ENCODE data around the gene NR1D1. TPM values are rescaled to one million over a fixed set of nuclear protein-coding genes. Genes with fewer than 3 reads are reported as not detected.

NR1D1 gene
- total RNA-seq, 1 donor from 2014 or later, result 14.6 TPM

DNA sequence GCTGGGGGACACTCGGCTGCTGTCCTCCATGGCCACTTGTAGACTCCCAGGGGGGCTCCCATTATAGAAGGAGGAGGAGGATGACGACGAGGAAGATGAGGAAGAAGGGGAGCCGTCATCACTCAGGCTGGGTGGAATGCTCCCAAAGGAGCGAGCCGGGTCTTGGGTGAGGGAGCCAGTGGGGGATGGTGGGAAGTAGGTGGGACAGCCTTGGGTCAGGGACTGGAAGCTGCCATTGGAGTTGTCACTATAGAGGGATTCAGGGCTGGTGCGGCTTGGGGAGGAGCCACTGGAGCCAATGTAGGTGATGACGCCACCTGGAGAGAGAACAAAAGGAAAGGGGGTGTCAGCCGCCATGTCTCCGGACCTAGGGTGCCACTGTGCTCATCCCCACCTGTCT is 3.3 kb downstream of the NR1D1 start:
- ATAC-seq, result no peak

GRCh38 chr17:40095944-40096791 is 4.2 kb downstream of the NR1D1 start:
- ATAC-seq, result no peak

GRCh38 chr17:40095351-40095943 is 4.9 kb downstream of the NR1D1 start:
- ATAC-seq, result no peak

DNA sequence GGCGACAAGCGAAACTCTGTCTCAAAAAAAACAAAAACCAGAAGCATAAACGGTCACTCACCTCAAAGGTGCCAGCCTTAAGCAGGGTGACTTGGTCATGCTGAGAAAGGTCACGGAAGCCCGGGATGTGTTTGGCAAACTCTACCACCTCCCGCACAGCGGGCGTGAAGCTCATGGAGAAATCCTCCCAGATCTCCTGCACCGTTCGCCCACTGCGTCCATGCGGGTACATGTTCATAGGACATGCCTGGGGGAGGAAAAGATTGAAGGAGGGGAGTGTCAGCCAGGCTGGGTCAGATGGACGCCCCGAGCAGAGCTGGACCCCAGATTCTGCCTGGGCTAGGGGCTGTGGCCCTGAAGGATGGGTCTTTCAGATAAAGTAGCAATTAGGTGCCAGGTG is 5.5 kb downstream of the NR1D1 start:
- no peak for ATAC-seq

DNA sequence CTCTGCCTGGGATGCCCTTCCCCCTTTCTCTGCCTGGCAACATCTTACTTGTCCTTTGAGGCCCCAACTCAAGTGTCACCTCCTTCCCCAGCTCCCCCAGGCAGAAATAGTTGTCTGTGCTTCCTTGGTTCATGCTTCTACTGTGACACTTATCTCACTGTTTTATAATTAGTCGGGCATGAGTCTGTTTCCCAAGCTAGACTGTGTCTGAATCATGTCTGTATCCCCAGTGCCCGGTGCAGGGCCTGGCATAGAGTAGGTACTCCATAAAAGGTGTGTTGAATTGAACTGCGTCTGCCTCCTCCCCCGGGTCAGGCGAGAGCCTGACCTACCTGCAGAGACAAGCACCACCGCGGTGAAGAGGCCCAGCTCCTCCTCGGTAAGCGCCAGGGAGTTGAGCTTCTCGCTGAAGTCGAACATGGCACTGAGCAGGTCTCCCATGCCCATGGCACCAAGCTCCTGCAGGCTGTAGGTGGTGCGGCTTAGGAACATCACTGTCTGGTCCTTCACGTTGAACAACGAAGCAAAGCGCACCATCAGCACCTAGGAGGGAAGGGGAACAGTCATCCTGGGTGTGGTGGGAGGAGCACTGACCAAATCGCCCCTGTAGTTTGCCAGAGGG is 6.7 kb downstream of the NR1D1 start:
- peak; percentile 19 for ATAC-seq

DNA sequence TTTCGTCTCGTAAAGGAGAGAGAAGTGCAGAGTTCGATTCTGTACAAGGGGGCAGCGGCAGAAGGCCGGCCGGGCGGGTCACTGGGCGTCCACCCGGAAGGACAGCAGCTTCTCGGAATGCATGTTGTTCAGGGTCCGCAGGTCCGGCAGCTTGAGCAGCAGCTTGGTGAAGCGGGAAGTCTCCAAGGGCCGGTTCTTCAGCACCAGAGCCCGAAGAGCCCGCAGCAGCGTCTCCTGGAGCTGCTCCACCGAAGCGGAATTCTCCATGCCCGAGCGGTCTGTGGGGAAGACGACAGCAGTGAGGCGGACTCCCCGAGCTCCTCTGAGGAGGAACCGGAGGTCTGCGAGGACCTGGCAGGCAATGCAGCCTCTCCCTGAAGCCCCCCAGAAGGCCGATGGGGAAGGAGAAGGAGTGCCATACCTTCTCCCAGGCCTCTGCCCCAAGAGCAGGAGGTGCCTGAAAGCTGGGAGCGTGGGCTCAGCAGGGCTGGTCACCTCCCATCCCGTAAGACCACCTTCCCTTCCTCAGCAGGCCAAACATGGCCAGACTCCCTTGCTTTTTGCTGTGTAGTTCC is 7.3 kb downstream of the NR1D1 start:
- ATAC-seq, result no peak

GRCh38 chr17:40092581-40092980 is 7.8 kb downstream of the NR1D1 start:
- ATAC-seq, result no peak

DNA sequence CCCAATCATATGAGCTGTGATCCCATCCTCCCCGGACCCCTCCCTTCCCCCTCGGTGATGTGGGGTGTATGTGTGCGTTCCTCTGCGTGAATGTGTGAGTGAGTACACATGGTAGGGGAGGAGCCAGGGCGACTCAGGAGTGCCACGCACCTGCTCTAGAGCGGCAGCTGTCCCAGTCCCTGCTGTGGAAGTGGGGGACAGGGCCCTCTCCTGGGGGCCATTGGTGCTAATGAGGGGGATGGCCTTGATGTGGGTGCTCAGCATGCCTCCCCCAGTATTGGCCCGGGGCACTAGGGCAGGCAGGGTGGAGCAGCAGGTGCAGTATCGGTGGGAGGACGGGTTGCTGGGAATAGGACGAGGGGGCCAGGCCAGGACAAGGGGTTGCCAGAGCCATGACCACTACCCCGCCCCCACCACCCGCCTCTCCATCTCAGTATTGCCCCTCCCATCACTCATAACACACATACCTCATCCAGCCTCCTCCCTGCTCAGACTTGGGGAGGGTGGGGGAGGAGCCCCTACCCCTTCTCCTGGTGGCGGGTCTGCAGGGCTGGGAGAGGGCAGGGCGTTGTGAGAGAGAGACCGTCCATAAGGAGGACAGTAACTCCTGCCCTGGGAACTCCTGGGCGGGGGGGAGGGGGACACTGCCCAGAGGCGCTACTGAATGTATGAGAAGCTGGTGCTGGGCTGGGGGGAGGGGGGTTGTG is 8.5 kb downstream of the NR1D1 start:
- ATAC-seq, result peak; percentile 5

DNA sequence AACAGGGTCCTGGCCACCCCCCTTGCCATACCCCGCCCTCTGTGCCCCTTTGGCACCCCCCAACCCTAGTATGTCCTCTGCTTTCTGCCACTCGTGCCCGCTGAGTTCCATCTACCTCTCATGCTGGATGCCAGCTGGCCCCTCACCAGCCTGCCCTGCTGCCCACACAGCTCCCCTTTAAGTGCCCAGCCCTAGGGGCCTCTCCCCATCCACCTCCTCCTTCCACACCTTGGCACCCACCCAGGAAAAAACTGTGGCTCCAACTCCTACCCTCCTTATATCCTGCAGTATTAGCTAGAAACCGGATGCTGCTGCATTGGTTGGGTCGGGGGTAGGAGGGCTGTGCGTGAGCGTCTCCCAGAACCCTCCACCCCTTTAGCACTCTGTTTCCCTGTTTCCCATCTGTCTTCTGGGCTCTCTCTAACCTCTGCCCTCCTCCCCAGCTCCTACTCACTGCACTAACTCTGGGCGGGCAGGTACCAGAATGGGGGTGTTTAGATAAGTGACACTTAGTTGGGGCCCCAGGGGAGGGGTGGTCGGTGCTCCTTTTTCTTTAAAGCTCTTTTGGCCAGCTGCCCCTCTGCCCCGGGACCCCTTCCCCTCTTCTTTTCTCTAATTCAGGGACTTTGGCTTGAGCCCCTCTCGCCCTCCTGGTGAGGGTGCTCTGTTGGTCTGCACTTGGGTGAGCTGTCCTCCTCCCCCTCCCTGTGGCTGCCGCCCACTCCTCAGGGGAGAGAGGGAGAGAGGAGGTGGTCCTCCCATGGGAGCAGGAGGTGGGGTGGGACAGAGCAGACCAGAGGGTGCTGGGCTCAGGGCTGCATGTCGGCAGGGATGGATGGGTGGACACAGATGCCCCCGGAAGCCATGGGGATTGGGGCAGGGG is 9.9 kb downstream of the NR1D1 start:
- no peak for ATAC-seq

GRCh38 chr17:40089077-40089895 is 11.1 kb downstream of the NR1D1 start:
- ATAC-seq, result no peak

DNA sequence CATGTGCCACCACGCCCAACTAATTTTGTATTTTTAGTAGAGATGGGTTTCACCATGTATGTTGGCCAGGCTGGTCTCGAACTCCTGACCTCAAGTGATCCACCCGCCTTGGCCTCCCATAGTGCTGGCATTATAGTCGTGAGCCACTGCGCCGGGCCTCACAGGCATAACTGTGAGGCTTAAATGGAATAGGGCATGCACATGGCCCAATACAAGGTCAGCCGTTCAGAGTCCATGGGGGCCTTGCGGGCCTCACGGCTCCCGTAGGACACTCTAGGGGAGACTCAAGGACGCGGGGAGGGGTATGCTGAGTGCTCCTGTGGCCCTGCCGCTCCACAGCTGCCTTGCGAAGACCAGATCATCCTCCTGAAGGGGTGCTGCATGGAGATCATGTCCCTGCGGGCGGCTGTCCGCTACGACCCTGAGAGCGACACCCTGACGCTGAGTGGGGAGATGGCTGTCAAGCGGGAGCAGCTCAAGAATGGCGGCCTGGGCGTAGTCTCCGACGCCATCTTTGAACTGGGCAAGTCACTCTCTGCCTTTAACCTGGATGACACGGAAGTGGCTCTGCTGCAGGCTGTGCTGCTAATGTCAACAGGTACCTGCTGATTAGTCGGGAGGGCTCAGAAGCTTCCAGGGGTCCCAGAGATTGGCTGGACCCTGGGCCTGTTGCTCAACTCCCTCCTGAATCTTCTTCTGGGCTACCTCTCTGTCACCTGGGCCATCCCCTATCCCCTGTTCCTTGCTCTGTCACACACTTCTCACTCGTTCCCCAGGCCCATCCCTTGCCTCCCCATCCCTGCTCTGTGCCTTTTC is 12.3 kb downstream of the NR1D1 start:
- ATAC-seq, result no peak

DNA sequence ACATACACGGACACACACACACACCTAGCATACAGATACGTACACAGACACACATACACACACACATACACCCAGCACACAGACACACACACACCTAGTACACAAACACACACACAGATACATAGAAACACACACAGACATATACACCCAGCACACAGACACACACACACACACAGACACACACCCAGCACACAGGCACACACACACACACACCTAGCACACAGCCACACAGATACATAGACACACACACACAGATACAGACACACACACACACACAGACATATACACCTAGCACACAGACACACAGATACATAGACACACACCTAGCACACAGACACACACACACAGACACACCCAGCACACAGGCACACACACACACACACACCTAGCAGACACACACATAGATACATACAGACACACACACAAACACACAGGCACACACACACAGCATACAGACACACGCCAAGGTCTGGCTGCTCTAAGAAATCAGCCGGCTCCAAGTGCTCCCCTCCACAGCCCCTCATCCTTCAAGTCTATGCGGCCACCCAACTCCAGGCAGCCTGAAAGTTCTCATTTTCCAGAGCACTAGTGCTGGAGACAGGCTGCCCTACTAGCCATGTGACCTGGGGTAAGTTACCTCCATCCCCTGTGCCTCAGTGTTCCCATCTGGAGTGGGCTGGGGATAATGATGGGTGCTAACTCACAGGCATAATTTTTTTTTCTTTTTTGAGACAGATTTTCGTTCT is 13.2 kb downstream of the NR1D1 start:
- no peak for ATAC-seq

DNA sequence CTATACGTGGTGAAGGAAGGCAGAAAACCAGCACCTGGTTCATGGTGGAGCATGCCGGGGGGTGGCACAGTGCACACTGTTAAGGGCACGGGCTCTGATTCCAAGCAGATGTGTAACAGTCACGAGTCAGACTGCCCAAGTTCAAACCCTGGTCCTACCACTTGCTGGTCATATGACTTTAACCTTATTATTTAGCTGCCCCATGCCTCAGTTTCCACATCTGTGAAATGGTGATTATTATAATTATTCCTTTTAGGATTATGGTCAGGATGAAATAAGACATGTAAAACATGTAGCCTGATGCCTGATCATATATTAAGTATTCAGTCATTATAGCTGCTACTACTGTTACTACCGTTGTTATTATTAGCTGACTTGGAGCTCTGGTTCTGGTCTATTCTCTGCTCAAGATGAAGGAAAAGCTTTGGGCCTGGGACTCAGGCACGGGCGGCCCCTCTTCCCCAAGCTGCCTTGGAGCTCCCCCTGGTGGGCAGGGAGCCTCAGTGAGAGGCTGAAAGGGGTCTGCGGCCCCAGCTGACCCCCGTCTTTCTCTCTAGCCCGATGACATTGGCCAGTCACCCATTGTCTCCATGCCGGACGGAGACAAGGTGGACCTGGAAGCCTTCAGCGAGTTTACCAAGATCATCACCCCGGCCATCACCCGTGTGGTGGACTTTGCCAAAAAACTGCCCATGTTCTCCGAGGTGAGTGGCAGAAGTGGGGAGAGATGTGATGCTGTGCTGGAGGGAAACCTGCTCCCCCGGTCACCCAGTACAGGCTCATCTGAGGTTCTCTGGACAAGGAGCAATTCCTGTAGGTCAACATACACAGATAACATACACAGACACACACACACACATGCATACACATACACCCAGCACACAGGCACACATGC is 14.0 kb downstream of the NR1D1 start:
- no peak for ATAC-seq

- no peak for ATAC-seq
These were observed 15.9 kb downstream of the NR1D1 start for GRCh38 chr17:40084477-40084876.

GRCh38 chr17:40079545-40079944 is 20.8 kb downstream of the NR1D1 start:
- ATAC-seq, result no peak

DNA sequence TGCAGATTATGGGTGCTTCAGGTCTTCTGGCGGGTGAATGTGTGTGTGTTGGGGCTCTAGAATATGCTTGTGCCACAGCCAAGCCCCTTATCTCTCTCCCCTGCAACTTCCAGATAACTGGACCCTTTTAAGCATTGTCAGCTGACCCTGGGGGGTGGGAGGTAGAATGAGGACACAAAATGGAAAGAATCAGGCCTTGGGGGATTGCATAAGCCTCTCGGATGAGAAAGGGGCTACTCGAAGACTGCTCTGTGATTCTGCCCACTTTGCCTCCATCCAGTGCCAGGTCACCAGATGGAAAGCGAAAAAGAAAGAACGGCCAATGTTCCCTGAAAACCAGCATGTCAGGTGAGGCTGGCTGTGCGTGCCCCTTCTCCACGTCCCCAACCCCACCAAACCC is 23.8 kb downstream of the NR1D1 start:
- no peak for ATAC-seq

GRCh38 chr17:40075942-40076498 is 24.4 kb downstream of the NR1D1 start:
- ATAC-seq, result no peak
